SKM-1 (cell line): ENCODE data around the gene AKR1C2.
"Not testable (repeated sequence)": the region's sequence is repeated elsewhere in the genome, so short reads cannot be mapped to it uniquely, and the experiment has no call there.

Source experiments
- DNase-seq: peaks from one replicate; lab custom pipeline; 2025; ENCODE audit not compliant: unreplicated experiment; lab: John Stamatoyannopoulos, UW

AKR1C2 gene

GRCh38 chr10:4962308-4962707 lies 41.3 kb downstream of the AKR1C2 start:
- DNase-seq = not testable (repeated sequence)

DNA sequence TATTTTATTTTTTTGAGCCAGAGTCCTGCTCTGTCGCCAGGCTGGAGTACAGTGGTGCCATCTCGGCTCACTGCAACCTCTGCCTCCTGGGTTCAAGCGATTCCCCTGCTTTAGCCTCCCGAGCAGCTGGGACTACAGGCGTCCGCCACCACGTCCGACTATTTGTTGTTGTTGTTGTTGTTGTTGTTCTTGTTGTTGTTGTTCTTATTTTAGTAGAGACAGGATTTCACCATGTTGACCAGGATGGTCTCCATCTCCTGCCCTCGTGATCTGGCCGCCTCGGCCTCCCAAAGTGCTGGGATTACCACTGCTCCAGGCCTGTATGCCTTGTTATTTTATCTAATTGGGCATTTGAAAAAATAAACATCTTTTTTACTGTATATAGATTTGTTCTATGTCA lies 42.1 kb downstream of the AKR1C2 start:
- DNase-seq = not testable (repeated sequence)

- DNase-seq = not testable (repeated sequence)
Observed at GRCh38 chr10:4956955-4957645, 46.6 kb downstream of the AKR1C2 start.

GRCh38 chr10:4956088-4956487 lies 47.6 kb downstream of the AKR1C2 start:
- not testable (repeated sequence) for DNase-seq

GRCh38 chr10:4953405-4953804 lies 50.3 kb downstream of the AKR1C2 start:
- no peak for DNase-seq

- DNase-seq = not testable (repeated sequence)
Observed at GRCh38 chr10:4951512-4952162, 52.0 kb downstream of the AKR1C2 start.

- no peak for DNase-seq
Observed at GRCh38 chr10:4947635-4948596, 55.7 kb downstream of the AKR1C2 start.

GRCh38 chr10:4947039-4947634 lies 56.5 kb downstream of the AKR1C2 start:
- DNase-seq = no peak

DNA sequence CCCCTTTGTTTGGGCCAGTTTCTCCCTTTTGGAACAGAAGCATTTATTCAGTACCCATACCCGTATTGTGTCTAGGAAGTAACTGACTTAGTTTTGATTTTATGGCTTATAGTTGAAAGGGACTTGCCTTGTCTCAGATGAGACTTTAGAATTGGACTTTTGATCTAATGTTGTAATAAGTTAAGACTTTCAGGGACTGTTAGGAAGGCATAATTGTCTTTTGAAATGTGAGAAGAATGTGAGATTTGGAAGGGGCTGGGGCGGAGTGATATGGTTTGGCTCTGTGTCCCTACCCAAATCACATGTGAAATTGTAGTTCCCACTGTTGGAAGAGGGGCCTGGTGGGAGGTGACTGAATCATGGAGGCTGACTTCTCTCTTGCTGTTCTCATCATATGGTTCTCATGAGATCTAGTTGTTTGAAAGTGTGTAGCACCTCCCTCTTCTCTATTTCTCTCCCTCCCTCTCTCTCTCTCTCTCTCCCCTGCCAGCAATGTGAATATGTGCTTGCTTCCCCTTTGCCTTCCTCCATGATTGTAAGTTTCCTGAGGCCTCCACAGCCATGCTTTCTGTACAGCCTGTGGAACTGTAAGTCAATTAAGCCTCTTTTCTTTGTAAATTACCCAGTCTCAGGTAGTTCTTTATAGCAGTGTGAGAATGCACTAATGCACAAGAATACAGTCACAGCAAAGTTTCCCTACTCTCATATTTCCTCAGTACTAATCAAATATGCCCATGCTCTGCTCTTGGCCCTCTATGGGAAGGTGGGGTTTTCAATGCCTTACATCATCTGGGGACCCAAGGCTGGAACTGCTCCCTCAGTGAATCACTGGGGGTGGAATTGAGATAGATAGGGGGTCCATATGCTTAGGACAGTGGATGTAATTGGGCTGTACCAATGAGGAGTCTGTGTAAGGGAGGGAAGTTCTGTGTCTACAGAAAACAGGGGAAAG lies 57.6 kb downstream of the AKR1C2 start:
- no peak for DNase-seq

GRCh38 chr10:4944841-4945240 lies 58.8 kb downstream of the AKR1C2 start:
- no peak for DNase-seq

DNA sequence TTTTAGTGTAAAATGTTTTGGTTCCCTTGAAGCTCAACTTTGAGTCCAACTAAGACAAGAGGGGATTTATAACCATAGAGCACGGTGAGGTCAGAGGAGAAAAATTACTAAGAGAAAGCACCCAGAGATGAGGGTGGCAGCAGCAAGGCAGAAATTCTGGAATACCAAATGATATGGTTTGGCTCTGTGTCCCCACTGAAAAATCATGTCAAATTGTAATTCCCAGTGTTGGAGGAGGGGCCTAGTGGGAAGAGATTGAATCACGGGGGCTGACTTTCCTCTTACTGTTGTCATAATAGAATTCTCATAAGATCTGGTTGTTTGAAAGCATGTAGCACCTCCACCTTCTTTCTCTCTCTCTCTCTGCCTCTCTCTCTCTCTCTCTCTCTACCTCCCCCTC lies 59.8 kb downstream of the AKR1C2 start:
- DNase-seq = no peak

- DNase-seq = not testable (repeated sequence)
Observed at GRCh38 chr10:4943416-4943815, 60.2 kb downstream of the AKR1C2 start.

- DNase-seq = not testable (repeated sequence)
Observed at GRCh38 chr10:4942931-4943330, 60.7 kb downstream of the AKR1C2 start.

- no peak for DNase-seq
Observed at GRCh38 chr10:4941540-4942330, 61.9 kb downstream of the AKR1C2 start.

DNA sequence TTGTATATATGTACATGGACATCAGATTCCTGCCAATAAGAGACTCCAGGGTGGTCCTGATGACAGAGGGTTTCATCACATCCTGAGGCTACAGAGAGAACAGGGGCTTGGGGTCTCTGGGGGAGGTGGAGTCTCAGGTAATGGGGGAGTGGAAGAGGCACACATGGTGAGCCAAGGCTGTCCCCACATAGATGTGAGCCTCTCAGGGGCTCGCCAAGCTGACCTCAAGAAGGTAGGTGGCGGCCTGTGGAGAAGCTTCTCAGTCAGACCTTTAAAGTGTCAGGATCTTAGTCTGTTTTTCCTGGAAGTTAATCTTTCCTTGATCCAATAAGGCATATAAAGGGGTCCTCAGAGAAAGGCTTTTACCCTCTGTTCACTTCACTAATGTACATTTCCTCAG lies 62.7 kb downstream of the AKR1C2 start:
- DNase-seq = not testable (repeated sequence)

DNA sequence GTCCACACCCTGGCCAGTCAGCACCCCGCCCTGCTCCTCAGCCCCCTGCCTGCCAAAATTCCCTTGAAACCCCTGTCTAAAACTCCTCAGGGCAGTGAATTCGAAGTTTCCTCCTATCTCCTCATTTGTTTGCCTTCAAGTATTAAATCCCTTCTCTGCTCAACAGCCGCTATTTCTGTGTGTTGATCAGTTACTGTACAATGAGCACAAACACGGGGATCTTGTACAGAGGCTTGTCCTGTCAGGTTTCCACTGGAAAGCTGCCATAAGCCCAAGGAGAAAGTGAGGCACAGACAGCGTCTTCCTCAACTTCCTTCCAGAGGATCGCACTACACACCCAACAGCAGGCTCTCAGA lies 63.6 kb downstream of the AKR1C2 start:
- DNase-seq = not testable (repeated sequence)

DNA sequence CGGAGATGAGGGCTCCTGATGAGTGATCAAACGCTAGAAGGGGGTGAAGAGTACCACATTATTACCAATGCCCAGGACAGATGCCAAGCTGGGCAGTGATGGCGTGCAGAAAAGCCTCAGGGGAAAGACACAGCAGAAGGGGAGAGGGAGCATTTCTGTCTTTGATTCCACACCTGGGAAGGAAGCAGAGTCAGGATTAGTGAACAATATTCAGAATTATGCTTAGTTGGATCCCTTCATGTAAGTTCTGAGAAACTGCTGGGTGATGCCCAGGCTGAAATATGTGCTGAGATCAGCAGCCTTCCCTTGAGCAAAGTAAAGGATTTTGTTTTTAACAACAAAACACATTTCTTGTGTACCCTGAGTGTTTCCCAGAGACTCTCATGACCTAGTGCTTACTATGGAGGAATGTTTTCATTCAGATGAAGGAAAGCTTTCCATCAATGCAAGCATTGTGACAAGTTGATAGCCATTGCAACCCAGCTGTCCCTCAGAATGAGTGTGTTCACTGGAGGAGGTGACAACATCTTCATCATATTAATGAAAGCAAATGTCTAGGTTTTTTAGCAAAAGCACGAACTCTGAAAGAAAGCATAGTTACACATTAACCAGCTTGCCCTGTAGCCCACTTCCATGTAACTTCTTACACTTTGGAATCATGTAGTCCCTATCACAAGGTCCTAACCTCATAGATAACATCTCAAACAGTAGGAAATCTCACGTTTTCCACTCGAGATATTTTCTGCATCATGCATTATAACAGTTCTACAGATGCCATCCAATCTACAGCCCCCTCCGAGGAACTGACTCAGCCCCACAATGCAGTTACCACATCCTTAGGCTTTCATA lies 64.2 kb downstream of the AKR1C2 start:
- no peak for DNase-seq
